GM12874 (cell line): ENCODE results near the gene SLC6A20.

Experiments
- CTCF ChIP-seq: IDR thresholded peaks from 2 replicates; pipeline ENCODE4 v1.5.1; 2011; ENCODE audit warnings: low read depth, mild to moderate bottlenecking, control low read depth, low read length, moderate library complexity; ENCODE audit not compliant: insufficient read depth

The SLC6A20 gene

DNA sequence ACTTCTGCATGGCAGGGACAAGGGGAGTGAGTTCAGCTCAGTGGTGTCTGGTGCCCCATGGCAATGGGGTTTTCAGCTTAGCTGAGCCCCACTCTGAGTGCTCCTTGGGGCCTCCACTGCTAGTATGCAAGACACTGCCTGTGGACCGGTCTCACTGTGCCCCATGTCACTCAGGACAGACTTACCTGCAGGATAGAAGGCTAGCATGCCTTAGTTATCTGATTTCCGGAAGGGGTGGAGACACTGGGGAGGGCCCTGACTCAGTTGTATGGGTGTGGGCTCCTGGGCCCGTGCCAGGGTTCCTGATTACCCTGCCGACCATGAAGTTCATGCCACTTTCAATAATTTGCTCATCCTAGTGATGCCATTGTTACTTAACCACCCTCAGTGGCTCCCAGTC lies 4.3 kb upstream of the SLC6A20 start:
- TF ChIP-seq CTCF: no peak

DNA sequence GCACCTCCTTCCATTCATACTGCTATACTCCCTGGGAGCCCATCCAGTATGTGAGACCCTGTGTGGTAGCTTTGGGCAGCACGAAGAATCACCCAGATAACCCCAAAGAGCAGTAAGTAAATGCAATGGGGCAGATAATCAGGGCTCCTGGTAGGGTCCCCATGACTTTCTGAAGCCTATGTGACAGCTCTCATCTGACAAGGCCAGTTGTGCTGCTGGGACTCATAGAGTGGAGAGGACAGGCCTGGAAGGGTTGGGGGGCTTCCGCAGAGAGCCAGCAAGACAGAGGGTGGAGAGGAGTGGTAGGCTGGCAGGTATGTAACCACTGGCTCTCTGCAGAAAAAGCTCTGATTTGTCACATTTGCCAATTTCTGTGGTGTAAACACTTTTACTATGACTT lies 3.2 kb upstream of the SLC6A20 start:
- no peak for TF ChIP-seq CTCF

GRCh38 chr3:45798034-45798433 lies 1.7 kb upstream of the SLC6A20 start:
- no peak for TF ChIP-seq CTCF

GRCh38 chr3:45796902-45797637 lies 734 bp upstream of the SLC6A20 start:
- TF ChIP-seq CTCF: no peak

GRCh38 chr3:45795509-45795881 lies 841 bp downstream of the SLC6A20 start:
- TF ChIP-seq CTCF: no peak

DNA sequence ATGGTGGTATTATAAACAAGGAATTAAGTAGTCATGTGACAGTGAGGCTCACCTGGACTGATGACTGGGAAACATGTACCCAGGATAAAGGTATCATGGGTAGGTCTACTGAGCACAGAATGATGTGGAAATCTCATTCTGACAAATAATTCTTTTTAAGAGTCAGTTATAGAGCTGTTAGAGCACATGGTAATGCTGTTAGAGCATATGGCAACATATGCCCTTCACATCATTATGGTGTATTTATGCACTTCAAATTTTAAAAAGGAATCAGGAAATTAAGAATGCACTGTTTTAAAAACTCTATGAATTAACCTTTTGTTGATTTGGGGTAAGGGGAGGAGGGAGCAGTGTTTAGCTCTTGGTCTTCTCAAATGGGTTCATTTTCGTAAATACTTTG lies 1.7 kb downstream of the SLC6A20 start:
- TF ChIP-seq CTCF: no peak

DNA sequence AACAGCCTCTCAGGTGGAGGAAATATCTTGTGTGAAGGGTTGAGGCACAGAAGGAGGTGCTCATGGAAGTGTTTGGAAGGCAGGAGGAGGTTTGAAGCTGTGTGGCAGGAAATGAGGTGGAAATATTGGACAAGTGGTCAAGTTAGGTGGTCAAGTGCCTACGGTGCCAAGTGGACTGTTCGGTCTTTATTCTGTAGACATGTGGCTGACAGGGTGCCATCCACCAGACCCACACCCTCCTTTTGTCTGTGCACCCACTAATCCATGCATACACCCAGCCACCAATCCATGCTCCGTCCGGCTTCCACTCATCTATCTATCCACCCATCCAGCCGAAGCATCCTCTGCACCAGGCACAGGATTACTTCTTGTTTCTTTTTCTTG lies 2.2 kb downstream of the SLC6A20 start:
- TF ChIP-seq CTCF: no peak
